ENCODE measurements around the gene BCL2L1.

BCL2L1 gene

DNA sequence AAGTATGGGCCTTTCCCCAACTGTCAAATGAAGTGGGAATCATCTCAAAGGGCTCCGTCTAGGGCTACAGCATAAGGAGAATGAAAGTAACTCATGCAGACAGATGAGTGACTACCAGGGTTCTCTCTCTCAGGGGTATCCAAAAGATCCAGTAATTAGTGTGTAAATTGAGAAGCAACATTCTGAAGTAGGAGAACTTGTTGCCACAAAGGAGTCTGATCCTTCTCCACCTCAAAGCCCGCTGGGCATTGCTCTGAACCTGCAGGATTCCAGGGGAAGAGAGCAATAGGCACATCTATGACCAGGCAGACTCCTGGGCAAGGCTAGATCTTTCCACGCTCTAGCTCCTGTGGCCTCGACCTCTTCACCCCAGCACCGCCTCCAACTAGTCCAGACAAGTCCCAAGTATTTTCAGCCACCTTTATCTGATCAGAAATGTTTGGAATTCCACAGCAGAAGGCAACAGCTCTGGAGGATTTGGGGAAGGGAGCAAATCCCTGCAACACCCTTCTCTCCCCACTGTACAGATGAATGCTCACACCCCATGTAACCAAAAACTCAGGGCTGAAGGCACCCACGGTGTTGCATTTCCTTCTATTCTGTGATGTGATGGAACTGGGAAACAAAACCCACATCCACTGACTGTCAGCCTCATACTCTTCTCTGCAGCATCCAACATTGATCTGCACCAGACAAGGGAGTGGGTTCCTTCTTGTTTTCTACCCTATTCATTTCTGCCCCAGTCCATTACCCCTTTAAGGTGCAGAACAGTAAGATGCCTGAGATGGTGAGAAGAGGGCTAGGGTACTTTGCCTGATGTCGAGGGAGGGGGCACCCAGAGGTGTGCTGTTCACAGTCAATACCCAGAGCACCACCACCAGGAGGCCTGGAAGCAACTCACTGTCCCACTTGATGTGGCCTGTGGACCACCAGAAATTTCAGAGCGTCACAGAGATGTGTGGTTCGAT, 44.0 kb downstream of the BCL2L1 start:
- in situ Hi-C loops (cut with MboI; ENCODE audit: low sequenced_read_pairs): no loop called here

GRCh38 chr20:31677553-31678260, 45.0 kb downstream of the BCL2L1 start:
- in situ Hi-C loops (cut with MboI; ENCODE audit: low sequenced_read_pairs): no loop called here

- in situ Hi-C loops (cut with MboI; ENCODE audit: low sequenced_read_pairs): no loop called here
Measured at GRCh38 chr20:31676609-31676989, 46.1 kb downstream of the BCL2L1 start.

DNA sequence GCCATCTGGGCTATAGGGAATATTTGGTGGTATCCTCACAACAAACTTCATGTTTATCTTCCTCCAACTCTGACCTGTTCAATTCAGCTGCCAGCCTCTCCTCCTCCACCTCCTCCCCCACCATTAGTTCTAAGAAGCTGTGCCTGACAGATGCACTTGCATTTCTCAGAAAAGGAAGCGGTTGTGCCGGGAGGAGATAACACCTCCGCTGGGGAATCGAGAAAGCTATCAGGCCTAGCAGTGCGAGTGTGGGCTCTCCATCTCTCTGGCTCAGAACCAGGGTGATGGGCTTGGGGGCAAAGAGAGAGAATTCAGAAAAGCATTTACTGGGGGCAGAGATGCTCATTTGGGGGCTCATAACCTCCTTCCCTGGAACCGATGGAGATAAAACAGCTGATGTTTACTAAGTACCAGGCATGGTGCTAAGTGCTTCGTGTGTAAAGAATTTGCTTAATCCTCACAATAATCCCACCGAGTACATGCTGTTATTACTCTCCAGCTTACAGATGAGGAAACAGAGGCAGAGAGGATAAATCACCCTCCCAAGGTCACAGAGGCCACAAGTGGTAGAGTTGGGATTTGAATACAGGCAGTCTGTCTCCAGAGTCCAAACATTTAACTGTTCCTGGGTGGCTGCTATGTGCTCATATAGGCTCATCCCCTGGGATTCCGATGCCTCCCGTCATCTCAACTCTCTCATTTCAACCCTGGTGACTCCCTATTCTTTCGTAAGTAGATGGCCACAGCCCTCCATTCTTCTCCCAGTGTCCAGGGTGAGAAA, 46.6 kb downstream of the BCL2L1 start:
- in situ Hi-C loops (cut with MboI; ENCODE audit: low sequenced_read_pairs): no loop called here

- in situ Hi-C loops (cut with MboI; ENCODE audit: low sequenced_read_pairs): no loop called here
Measured at GRCh38 chr20:31674895-31675827, 47.5 kb downstream of the BCL2L1 start.

- in situ Hi-C loops (cut with MboI; ENCODE audit: low sequenced_read_pairs): no loop called here
Measured at GRCh38 chr20:31673943-31674463, 48.7 kb downstream of the BCL2L1 start.

GRCh38 chr20:31673435-31673834, 49.2 kb downstream of the BCL2L1 start:
- in situ Hi-C loops (cut with MboI; ENCODE audit: low sequenced_read_pairs): no loop called here

- in situ Hi-C loops (cut with MboI; ENCODE audit: low sequenced_read_pairs): no loop called here
Measured at GRCh38 chr20:31671324-31671723, 51.3 kb downstream of the BCL2L1 start.

GRCh38 chr20:31670371-31671228, 52.1 kb downstream of the BCL2L1 start:
- in situ Hi-C loops (cut with MboI; ENCODE audit: low sequenced_read_pairs): no loop called here

DNA sequence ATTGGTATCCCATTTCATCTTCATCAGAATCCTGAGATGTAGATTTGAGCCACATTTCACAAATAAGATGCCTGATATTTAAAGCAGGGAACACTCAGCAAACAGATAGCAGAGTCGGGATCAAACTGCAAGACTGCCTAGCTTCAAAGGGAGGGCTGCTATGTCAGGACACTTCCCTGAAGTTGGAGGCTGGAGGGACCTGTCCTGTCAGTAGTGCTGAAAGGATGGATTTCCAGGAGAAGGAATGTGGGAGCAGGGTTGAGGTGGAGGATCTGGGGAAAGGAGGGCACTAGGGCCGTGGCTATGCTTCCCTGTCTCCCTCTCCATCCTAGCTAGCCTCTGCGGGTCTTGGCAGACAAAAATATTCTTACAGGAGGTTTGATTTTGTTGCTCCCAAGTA, 52.8 kb downstream of the BCL2L1 start:
- in situ Hi-C loops (cut with MboI; ENCODE audit: low sequenced_read_pairs): loop anchor here (10.0 kb wide), 1 partner anchor 55 kb away; the partner anchor contains the start of gene BCL2L1

DNA sequence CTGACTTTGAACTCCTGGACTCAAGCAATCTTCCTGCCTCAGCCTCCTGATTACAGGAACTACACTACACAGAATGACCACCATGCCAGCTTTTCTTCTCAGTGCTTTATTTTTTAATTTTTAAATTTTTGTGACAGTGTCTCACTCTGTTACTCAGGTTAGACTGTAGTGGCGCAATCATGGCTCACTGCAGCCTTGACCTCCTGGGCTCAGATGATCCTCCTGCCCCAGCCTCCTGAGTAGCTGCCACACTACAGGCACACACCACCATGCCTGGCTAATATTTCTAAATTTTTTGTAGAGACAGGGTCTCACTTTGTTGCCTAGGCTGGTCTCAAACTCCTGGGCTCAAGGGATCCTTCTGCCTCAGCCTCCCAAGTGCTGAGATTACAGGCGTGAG, 53.7 kb downstream of the BCL2L1 start:
- in situ Hi-C loops (cut with MboI; ENCODE audit: low sequenced_read_pairs): loop anchor here (10.0 kb wide), 1 partner anchor 56 kb away; the partner anchor contains the start of gene BCL2L1

DNA sequence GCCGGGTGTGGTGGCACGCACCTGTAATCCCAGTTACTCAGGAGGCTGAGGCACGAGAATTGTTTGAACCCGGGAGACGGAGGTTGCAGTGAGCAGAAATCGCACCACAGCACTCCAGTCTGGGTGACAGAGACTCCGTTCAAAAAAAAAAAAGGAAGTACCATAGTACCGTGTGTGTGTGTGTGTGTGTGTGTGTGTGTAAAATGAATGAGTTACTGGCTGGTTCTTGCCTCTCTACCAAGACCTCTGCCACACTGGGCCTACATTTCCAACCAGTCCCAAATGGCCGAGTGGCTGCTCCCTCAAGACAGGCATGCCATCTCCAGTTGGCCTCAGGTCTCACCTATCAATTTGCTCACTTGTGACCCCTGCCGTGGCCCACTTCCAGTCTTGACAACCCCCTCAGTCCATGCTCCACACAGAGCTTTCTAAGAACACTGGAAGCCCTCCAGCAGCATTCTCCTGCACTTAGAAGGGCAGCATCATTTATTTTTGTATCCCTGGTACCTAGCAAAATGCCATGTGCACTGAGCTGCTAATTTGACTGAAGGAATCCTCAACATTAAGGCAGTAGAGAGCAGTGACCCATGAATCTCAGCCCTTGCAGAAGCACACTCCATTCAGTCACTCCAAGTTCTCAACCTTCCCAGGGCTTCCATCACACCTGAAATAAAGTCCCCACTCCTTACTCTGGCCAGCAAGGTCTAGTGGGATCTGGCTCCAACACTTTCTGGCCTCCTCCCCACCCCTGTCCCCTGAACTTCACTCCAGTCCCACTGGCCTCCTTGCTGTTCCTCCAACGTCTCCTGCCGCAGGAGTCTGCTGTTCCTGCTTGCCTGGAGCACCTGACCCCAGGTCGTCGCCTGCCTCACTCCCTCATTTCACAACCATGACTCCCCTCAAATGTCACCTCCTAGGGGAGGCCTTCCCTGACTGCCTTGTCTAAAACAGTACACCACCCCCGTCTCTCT, 55.1 kb downstream of the BCL2L1 start:
- in situ Hi-C loops (cut with MboI; ENCODE audit: low sequenced_read_pairs): loop anchor here (10.0 kb wide), 1 partner anchor 57 kb away; the partner anchor contains the start of gene BCL2L1

GRCh38 chr20:31666258-31667042, 56.2 kb downstream of the BCL2L1 start:
- in situ Hi-C loops (cut with MboI; ENCODE audit: low sequenced_read_pairs): loop anchor here (10.0 kb wide), 1 partner anchor 58 kb away; the partner anchor contains the start of gene BCL2L1

DNA sequence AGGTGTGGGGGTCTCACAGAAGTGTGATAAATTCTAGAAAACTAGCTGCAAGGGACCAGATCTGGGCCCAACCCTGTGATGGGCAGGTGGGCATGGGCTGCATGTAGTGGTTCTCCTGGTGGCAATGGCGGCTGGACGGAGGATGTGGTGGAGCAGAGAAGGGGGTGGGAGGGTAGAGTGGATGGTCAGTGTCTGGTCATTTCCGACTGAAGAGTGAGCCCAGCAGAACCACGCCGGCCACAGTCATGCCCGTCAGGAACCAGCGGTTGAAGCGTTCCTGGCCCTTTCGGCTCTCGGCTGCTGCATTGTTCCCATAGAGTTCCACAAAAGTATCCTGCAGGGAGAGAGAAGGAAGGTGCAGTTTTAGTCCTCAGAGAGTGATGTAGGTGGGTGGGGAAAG, 56.9 kb downstream of the BCL2L1 start:
- in situ Hi-C loops (cut with MboI; ENCODE audit: low sequenced_read_pairs): loop anchor here (10.0 kb wide), 1 partner anchor 59 kb away; the partner anchor contains the start of gene BCL2L1

- in situ Hi-C loops (cut with MboI; ENCODE audit: low sequenced_read_pairs): loop anchor here (10.0 kb wide), 1 partner anchor 60 kb away; the partner anchor contains the start of gene BCL2L1
Measured at GRCh38 chr20:31664696-31665354, 57.8 kb downstream of the BCL2L1 start.

Data from HL-60/S4 treated with phorbol 12-myristate 13-acetate at 8.2 ng/mL for 4 days and 3 days (cell line).